Measurements from ENCODE around the gene PLEKHG3.

The PLEKHG3 gene

DNA sequence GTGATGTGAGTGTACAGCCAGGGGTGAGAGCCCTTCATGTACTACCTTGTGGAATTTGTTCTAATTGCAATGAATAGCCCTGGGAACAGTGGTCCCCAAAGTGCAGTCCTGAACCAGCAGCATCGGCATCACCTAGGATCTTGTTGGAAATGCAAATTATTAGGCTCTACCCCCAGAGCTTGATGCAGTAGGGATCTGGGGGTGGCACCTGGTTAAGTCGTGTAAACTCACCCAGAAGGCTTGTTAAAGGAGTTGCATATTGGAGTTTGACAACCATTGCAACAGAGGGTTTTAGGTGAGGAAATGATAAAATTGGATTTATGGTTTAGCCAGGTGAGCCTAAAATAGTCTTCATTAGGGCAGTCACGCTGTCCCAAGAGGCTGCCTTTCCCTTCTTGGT lies 73.2 kb downstream of the PLEKHG3 start:
- DNase-seq (ENCODE audit: extremely low read depth in 1 of 2, low read depth in 1 of 2) = no peak

DNA sequence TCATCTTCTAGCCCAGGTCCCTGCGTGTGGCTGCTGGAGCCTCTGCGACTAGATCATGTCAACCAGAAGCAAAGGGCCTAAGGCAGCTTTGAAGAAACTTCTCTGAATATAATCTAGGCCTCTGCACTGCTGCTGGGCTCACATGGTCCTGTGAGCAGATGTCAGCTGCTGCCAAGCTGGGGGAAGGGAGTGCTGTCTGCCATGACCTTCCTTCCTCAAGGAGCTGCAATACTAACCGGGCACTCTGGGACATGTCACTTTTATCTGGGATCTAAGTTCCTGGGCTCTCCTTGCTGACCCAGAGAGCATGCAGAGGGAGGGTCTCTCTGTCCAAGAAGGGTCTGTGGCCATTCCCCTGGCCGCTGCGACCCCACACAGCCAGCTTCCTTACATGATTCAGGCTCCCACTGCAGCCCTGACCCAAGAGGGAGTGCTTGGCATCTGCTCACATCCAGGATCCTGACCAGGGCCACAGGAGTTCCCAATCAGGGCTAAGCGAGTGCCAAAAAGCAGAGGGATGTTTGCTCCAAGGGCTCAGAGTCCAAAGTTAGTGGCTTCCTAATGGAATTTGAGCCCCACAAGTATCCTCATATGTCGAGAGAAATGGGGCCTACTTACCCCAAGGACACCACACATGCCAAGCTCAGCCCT lies 74.0 kb downstream of the PLEKHG3 start:
- DNase-seq (ENCODE audit: extremely low read depth in 1 of 2, low read depth in 1 of 2) = no peak

- no peak for DNase-seq (ENCODE audit: extremely low read depth in 1 of 2, low read depth in 1 of 2)
Measured at GRCh38 chr14:64779472-64779871, 75.2 kb downstream of the PLEKHG3 start.

GRCh38 chr14:64782196-64782595 lies 78.0 kb downstream of the PLEKHG3 start:
- no peak for DNase-seq (ENCODE audit: extremely low read depth in 1 of 2, low read depth in 1 of 2)

DNA sequence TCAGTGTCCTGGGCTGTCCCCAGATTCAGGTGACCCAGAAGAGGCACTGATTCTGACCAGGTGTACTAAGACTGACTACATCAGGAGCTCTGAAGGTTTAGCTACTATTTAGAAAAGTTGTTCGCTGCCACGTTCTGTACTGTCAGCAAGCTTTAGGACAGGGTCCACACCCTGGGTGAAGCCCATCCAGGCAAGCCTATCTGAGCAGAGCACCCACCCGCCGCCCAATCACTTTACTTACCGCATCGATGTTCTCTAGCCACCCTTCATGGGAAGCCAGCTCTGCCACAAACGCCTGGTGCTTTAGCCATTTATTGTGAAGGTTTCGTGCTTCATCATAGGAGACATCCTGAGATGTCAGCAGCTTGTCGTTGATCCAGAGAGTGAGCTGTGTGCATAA lies 79.8 kb downstream of the PLEKHG3 start:
- no peak for DNase-seq (ENCODE audit: extremely low read depth in 1 of 2, low read depth in 1 of 2)

- DNase-seq (ENCODE audit: extremely low read depth in 1 of 2, low read depth in 1 of 2) = no peak
Measured at GRCh38 chr14:64786296-64787149, 82.3 kb downstream of the PLEKHG3 start.

DNA sequence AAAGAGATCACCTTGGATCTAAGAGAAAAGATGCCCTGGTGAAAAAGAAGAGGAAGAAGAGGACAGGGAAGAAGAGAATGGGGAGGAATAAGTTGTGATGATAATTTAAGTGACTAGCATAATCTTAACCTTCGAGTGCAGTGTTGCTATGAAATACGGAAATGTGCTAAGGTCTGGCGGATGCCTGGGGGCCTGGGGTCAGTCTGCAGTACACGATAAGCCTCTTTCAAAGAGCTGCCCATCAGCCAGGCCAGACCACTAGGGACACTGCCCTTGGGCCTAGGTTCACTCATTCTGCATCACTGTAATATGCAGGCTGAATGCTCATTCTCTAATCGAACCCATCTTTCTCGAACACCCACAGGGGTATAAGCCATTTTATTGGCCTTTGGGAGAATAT lies 83.4 kb downstream of the PLEKHG3 start:
- no peak for DNase-seq (ENCODE audit: extremely low read depth in 1 of 2, low read depth in 1 of 2)

DNA sequence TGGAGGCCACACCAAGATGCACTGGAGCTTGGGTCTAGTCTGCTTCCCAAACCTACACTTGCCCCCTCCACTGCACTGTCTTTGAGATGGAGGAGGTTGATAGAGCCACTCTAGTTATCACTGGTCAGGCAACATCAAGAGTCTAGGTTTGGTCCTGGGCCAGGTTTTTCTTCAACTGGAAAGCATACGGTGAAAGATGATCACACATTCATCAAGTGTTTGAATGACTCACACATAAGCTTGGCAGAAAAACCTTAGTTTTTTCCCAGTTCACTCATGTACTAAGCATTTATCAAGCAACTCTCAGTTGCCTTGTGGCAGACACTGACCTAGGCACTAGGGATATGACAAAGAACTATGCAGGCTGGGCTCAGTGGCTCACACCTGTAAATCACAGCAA lies 84.5 kb downstream of the PLEKHG3 start:
- no peak for DNase-seq (ENCODE audit: extremely low read depth in 1 of 2, low read depth in 1 of 2)

GRCh38 chr14:64789696-64790095 lies 85.5 kb downstream of the PLEKHG3 start:
- no peak for DNase-seq (ENCODE audit: extremely low read depth in 1 of 2, low read depth in 1 of 2)

DNA sequence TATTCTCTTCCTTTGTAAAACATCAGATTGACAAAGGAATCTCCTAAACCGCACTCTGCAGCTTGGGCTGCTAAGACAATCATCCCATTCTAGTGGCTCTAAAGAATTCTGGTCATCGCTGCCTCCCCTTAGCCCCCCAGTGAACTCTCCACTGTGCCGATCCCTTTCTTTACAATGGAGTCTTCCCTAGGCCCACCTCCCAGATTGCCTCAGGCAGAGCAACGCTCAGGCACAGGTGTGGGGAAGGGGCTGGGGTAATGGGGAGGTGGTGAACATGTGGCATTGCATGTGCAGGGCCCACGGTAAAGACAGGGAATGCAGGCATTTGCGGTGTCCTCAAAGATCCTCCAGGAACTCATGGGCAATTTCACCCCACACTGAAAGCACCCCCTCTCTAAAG lies 86.3 kb downstream of the PLEKHG3 start:
- DNase-seq (ENCODE audit: extremely low read depth in 1 of 2, low read depth in 1 of 2) = no peak

DNA sequence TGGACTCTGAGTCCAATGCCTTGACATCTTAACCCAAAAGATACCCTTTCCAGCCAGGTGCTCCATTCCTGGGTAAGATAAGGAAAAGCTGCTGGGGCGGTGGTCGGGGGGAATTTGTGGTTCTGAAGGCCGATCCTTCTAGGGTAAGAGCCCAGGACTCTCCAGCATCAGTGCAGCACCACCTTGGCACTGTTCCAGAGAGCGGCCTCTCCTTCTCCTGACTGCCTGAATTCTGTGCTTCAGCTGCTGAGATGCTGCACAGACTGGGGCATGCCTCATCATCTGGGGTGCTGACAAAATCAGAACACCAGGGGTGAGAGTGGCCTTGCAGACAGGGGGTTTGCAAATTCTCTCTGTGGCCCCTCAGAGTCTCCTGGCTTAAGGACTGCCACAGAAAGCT lies 88.0 kb downstream of the PLEKHG3 start:
- DNase-seq (ENCODE audit: extremely low read depth in 1 of 2, low read depth in 1 of 2) = no peak

DNA sequence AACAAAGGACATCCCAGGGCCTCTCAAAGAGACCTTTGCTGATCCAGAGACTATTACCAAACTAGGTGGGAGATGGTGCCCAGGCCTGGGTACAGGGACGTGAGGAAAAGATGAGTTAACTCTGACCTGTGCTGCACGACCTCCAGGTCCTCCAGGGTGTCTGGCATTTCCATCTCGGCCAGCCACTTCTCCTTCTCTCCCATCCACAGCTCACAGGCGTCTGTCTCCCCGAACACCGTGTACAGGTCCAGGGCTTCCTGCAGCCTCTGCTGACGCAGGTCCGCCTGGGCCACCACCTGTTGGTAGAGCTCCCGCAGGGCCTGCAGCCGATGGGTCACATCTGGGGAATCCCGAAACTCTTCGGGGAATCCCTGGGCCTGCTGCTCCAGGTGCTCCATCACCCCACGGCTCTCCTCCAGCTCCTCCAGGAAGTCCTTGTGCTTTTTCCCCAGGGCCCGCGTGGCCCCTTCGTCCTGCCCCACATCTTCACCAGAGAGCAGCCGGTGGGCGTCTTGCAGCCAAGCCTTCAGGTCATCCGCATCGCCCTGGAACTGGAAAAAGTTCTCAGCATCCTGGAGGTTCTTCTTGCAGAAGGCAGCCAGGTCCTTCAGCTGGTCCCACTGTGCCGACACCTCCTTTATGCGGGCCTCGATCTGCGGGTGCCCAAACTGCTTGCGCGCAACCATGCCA lies 88.8 kb downstream of the PLEKHG3 start:
- no peak for DNase-seq (ENCODE audit: extremely low read depth in 1 of 2, low read depth in 1 of 2)

DNA sequence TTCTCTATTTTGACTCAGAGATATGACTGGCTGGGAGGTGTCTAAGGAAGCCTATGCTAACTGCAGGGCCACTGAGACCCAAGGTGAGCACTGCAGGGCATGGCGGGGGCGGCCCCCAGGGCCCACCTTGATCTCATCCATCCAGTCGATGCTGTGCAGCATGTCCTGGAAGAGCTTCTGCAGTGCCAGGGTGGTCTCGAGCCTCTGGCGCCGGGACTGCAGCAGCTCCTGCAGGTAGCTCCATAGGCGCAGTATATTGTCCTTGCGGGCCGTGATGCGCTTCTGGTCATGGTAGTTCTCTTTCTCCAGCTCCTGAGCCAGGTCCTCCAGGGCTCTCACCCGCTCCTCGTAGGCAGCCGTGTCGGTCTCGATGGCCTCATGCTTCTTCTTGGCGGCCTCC lies 91.0 kb downstream of the PLEKHG3 start:
- DNase-seq (ENCODE audit: extremely low read depth in 1 of 2, low read depth in 1 of 2) = no peak

DNA sequence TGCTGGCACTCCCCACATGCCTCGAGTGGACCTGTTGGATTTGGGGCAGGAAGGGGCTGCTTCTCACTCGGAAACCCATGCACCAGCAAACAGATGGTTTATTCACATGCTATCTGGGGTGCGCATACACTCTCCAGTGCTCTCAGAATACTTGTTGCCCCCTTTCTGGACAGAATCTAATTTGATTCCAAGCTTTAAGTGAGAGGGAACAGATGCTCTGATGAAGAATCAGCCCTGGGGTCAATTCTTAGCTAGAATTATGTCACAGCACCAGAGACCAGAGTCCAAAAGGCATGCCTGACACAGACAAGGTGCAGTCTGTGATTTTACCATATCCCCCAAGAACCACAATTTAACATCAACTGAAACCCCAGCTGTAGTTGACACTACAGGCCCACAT lies 91.7 kb downstream of the PLEKHG3 start:
- no peak for DNase-seq (ENCODE audit: extremely low read depth in 1 of 2, low read depth in 1 of 2)

- no peak for DNase-seq (ENCODE audit: extremely low read depth in 1 of 2, low read depth in 1 of 2)
Measured at GRCh38 chr14:64796369-64796768, 92.1 kb downstream of the PLEKHG3 start.

DNA sequence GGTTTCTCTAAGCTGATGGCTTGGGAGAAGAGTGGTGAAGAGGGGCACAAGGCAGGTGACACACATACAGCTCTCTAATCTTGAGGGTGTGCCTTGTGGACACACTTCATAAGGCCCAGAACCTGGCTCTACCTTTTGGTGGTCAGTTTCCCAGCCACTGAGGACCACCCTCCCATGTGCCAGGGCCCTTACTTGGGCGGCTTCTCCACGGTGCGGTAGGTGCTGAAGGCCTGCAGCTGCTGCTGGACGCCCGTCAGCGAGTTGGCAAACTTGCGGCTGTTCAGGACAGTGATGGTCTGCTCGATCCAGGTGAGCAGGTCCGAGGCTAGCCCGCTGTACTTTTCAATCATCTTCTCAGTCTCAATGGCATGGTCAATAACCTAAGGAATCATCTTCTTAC lies 95.3 kb downstream of the PLEKHG3 start:
- no peak for DNase-seq (ENCODE audit: extremely low read depth in 1 of 2, low read depth in 1 of 2)
